HG03039 (cell line): Measurements from ENCODE around the gene TAF5L.
"Not testable (repeated sequence)": the region's sequence is repeated elsewhere in the genome, so short reads cannot be mapped to it uniquely, and the experiment has no call there.

Experiments used
- ATAC-seq: cut with Tn5 transposase; IDR thresholded peaks from one replicate; pipeline ENCODE4 v1.9.1; 2021; ENCODE audit warnings: mild to moderate bottlenecking, moderate library complexity; ENCODE audit not compliant: unreplicated experiment

The TAF5L gene

GRCh38 chr1:229642970-229643369, 17.0 kb upstream of the TAF5L start:
- ATAC-seq, result no peak

GRCh38 chr1:229642376-229642775, 16.5 kb upstream of the TAF5L start:
- no peak for ATAC-seq

- no peak for ATAC-seq
Measured at GRCh38 chr1:229641306-229641705, 15.4 kb upstream of the TAF5L start.

GRCh38 chr1:229640455-229640854, 14.5 kb upstream of the TAF5L start:
- no peak for ATAC-seq

- ATAC-seq, result no peak
Measured at GRCh38 chr1:229637746-229638145, 11.8 kb upstream of the TAF5L start.

- no peak for ATAC-seq
Measured at GRCh38 chr1:229636042-229636441, 10.1 kb upstream of the TAF5L start.

- ATAC-seq, result no peak
Measured at GRCh38 chr1:229631966-229632365, 6.0 kb upstream of the TAF5L start.

GRCh38 chr1:229631148-229631547, 5.2 kb upstream of the TAF5L start:
- ATAC-seq, result no peak

- no peak for ATAC-seq
Measured at GRCh38 chr1:229629261-229629660, 3.3 kb upstream of the TAF5L start.

GRCh38 chr1:229627003-229627402, 1.1 kb upstream of the TAF5L start:
- ATAC-seq, result no peak

- ATAC-seq, result peak; percentile 37
Measured at GRCh38 chr1:229625071-229625914, 629 bp downstream of the TAF5L start.

GRCh38 chr1:229624521-229625070, 1.3 kb downstream of the TAF5L start:
- no peak for ATAC-seq

GRCh38 chr1:229623838-229624237, 2.1 kb downstream of the TAF5L start:
- ATAC-seq, result no peak

- no peak for ATAC-seq
Measured at GRCh38 chr1:229623225-229623624, 2.7 kb downstream of the TAF5L start.

GRCh38 chr1:229622641-229623120, 3.2 kb downstream of the TAF5L start:
- not testable (repeated sequence) for ATAC-seq

GRCh38 chr1:229621663-229622062, 4.3 kb downstream of the TAF5L start:
- ATAC-seq, result no peak

GRCh38 chr1:229620876-229621275, 5.0 kb downstream of the TAF5L start:
- no peak for ATAC-seq

GRCh38 chr1:229619614-229620013, 6.3 kb downstream of the TAF5L start:
- ATAC-seq, result no peak

- ATAC-seq, result no peak
Measured at GRCh38 chr1:229619002-229619401, 6.9 kb downstream of the TAF5L start.

GRCh38 chr1:229617351-229618100, 8.4 kb downstream of the TAF5L start:
- no peak for ATAC-seq

- ATAC-seq, result no peak
Measured at GRCh38 chr1:229614701-229615100, 11.2 kb downstream of the TAF5L start.

- ATAC-seq, result no peak
Measured at GRCh38 chr1:229613938-229614337, 12.0 kb downstream of the TAF5L start.
